SK-N-SH (cell line): ENCODE results near the gene CLMN. TPM values are rescaled to one million over a fixed set of nuclear protein-coding genes. Genes with fewer than 3 reads are reported as not detected.

Source experiments
- CTCF ChIA-PET: fragments of 300-600, 350-600 bp; formaldehyde crosslinking; extraction: SDS; loops from one replicate; lab custom pipeline; 2021; lab: Yijun Ruan, JAX
- POLR2A ChIA-PET: fragments of 350-600 bp; sonication (Branson Sonifier 250); formaldehyde crosslinking; extraction: SDS; loops from one replicate; lab custom pipeline; 2020; ENCODE audit warnings: antibody characterized with exemption, inconsistent platforms; lab: Yijun Ruan, JAX
- DNase-seq: peaks from one replicate; pipeline ENCODE4 v3.0.0; 2012
- H2AFZ ChIP-seq: fragments of 200-600 bp; sonication (generic); 2 replicates; pipeline ENCODE4 v1.8.1; 2016; ENCODE audit warnings: antibody characterized with exemption, mild to moderate bottlenecking, low read depth
- H3F3A ChIP-seq: fragments of 200-600 bp; sonication (generic); replicated peaks from 2 replicates; pipeline ENCODE3; 2016; ENCODE audit warnings: antibody characterized with exemption, mild to moderate bottlenecking; ENCODE audit not compliant: insufficient read depth
- H3K27ac ChIP-seq, 2 experiments: fragments of 200-500 bp in 1 of 2; fragments of 200-600 bp in 1 of 2; sonication (Bioruptor generic) in 1 of 2; sonication (generic), shearing (Covaris generic) in 1 of 2; 2 replicates each; pipeline versions ENCODE4 v1.5.1 to v1.6.1; 2014 to 2016; ENCODE audit warnings: low read depth in 2 of 2, inconsistent platforms in 1 of 2, low read length in 1 of 2, mild to moderate bottlenecking in 1 of 2, mixed read lengths in 1 of 2
- H3K27me3 ChIP-seq: fragments of 200-600 bp; sonication (generic), shearing (Covaris generic); 2 replicates; pipeline ENCODE4 v1.6.1; 2016; ENCODE audit warnings: mixed run types; ENCODE audit not compliant: insufficient read depth
- H3K36me3 ChIP-seq, 2 experiments: fragments of 200-500 bp in 1 of 2; fragments of 200-600 bp in 1 of 2; sonication (Bioruptor generic) in 1 of 2; sonication (generic) in 1 of 2; replicated peaks in 1 of 2; 2 replicates each; pipeline versions ENCODE3 to v1.5.1; 2014 to 2016; ENCODE audit warnings: low read length in 1 of 2, mild to moderate bottlenecking in 1 of 2; ENCODE audit not compliant: insufficient read depth in 2 of 2, control insufficient read depth in 1 of 2
- H3K4me1 ChIP-seq, 2 experiments: fragments of 200-500 bp in 1 of 2; fragments of 200-600 bp in 1 of 2; sonication (Bioruptor generic) in 1 of 2; sonication (generic), shearing (Covaris generic) in 1 of 2; 2 replicates each; pipeline versions ENCODE4 v1.5.1 to v1.6.1; 2014 to 2016; ENCODE audit warnings: low read depth in 1 of 2, low read length in 1 of 2, mixed run types in 1 of 2; ENCODE audit not compliant: insufficient read depth in 2 of 2, control insufficient read depth in 1 of 2
- H3K4me2 ChIP-seq: fragments of 200-600 bp; sonication (generic), shearing (Covaris generic); 2 replicates; pipeline ENCODE4 v1.6.1; 2017; ENCODE audit warnings: mixed run types
- H3K4me3 ChIP-seq, 2 experiments: fragments of 200-500 bp in 1 of 2; fragments of 200-600 bp in 1 of 2; sonication (Bioruptor generic) in 1 of 2; sonication (generic), shearing (Covaris generic) in 1 of 2; 2 replicates each; pipeline versions ENCODE4 v1.5.1 to v1.8.1; 2014 to 2016; ENCODE audit warnings: low read depth in 2 of 2, inconsistent platforms in 1 of 2, low read length in 1 of 2, mild to moderate bottlenecking in 1 of 2, mixed read lengths in 1 of 2, moderate library complexity in 1 of 2
- H3K79me2 ChIP-seq: fragments of 200-600 bp; sonication (generic); 2 replicates; pipeline ENCODE4 v1.8.1; 2017; ENCODE audit warnings: mild to moderate bottlenecking; ENCODE audit not compliant: insufficient read depth
- H3K9ac ChIP-seq: fragments of 200-600 bp; sonication (generic); 2 replicates; pipeline ENCODE4 v1.6.1; 2017; ENCODE audit warnings: mixed run types
- H3K9me2 ChIP-seq: fragments of 200-600 bp; sonication (generic); 2 replicates; pipeline ENCODE4 v1.6.1; 2017; ENCODE audit warnings: mixed run types
- H3K9me3 ChIP-seq: fragments of 200-600 bp; sonication (generic); 2 replicates; pipeline ENCODE4 v1.6.1; 2017; ENCODE audit warnings: mixed run types, mild to moderate bottlenecking, moderate library complexity
- H4K20me1 ChIP-seq: fragments of 200-600 bp; sonication (generic); 2 replicates; pipeline ENCODE4 v1.6.1; 2017; ENCODE audit warnings: mild to moderate bottlenecking, mixed run types; ENCODE audit not compliant: insufficient read depth
- CHD2 ChIP-seq: fragments of 150-350 bp; IDR thresholded peaks from 2 replicates; pipeline ENCODE4 v1.6.1; 2018; ENCODE audit warnings: low read length; ENCODE audit not compliant: partially characterized antibody
- ELF1 ChIP-seq: IDR thresholded peaks from 2 replicates; pipeline ENCODE4 v1.4.0; 2012
- EP300 ChIP-seq, 2 experiments: IDR thresholded peaks; 2 replicates each; pipeline versions ENCODE4 v1.4.0 to v1.6.1; 2012; ENCODE audit warnings: borderline replicate concordance in 1 of 2, low read depth in 1 of 2, low read length in 1 of 2
- FOXJ3 ChIP-seq: sonication (generic); formaldehyde crosslinking; IDR thresholded peaks from 2 replicates; pipeline ENCODE4 v1.5.1; 2020; ENCODE audit warnings: mild to moderate bottlenecking, missing genetic modification reagents
- GATA2 ChIP-seq: sonication (generic); formaldehyde crosslinking; IDR thresholded peaks from 2 replicates; pipeline ENCODE4 v1.5.0; 2020; ENCODE audit warnings: mild to moderate bottlenecking, missing genetic modification reagents
- NFIC ChIP-seq: IDR thresholded peaks from 2 replicates; pipeline ENCODE4 v1.4.0; 2012; ENCODE audit warnings: borderline replicate concordance
- NRF1 ChIP-seq: IDR thresholded peaks from 2 replicates; pipeline ENCODE4 v1.6.1; 2012; ENCODE audit warnings: low read depth, mild to moderate bottlenecking, low read length
- RCOR1 ChIP-seq: fragments of 150-350 bp; IDR thresholded peaks from 2 replicates; pipeline ENCODE4 v1.6.1; 2017; ENCODE audit warnings: antibody characterized with exemption, low read length
- RXRA ChIP-seq: IDR thresholded peaks from 2 replicates; pipeline ENCODE4 v1.4.0; 2012; ENCODE audit warnings: low read depth, mild to moderate bottlenecking, borderline replicate concordance
- SIN3A ChIP-seq: IDR thresholded peaks from 2 replicates; pipeline ENCODE4 v1.6.1; 2012; ENCODE audit warnings: low read depth, mild to moderate bottlenecking, low read length, moderate library complexity, borderline replicate concordance
- SMC3 ChIP-seq: IDR thresholded peaks from 2 replicates; pipeline ENCODE4 v1.6.1; 2012; ENCODE audit warnings: low read depth, low read length, improper control_type of control experiment
- TAF1 ChIP-seq: IDR thresholded peaks from 2 replicates; pipeline ENCODE4 v1.6.1; 2012; ENCODE audit warnings: low read depth, mild to moderate bottlenecking, low read length, moderate library complexity, borderline replicate concordance
- TCF12 ChIP-seq: IDR thresholded peaks from 2 replicates; pipeline ENCODE4 v1.4.0; 2012
- TEAD4 ChIP-seq: IDR thresholded peaks from 2 replicates; pipeline ENCODE4 v1.4.0; 2012; ENCODE audit warnings: mild to moderate bottlenecking, borderline replicate concordance; ENCODE audit not compliant: insufficient read depth
- YY1 ChIP-seq: IDR thresholded peaks from 2 replicates; pipeline ENCODE4 v1.4.0; 2012; ENCODE audit warnings: low read depth, mild to moderate bottlenecking
- WGBS: methylation state at CpG from one replicate; pipeline ENCODE4 v1.1.6; 2017; ENCODE audit warnings: low lambda C conversion rate; 5-methylcytosine and 5-hydroxymethylcytosine counted together
- polyA plus RNA-seq, 3 experiments: library from polyadenylated mRNA; depleted of rRNA; stranded (reverse); fragments of >200 nt; gene quantifications; 2 replicates each; pipeline ENCODE4 v1.2.3, GENCODE V29; 2012
- TF ChIP-seq, protein P1 (sequence below): IDR thresholded peaks from 2 replicates; pipeline ENCODE4 v1.4.0; 2012; ENCODE audit warnings: low read depth, borderline replicate concordance
- TF ChIP-seq, protein P2 (sequence below): fragments of 150-350 bp; IDR thresholded peaks from 2 replicates; pipeline ENCODE4 v1.6.1; 2016; ENCODE audit warnings: mild to moderate bottlenecking, low read depth, low read length
- TF ChIP-seq, protein P3 (sequence below): IDR thresholded peaks from 2 replicates; pipeline ENCODE4 v1.4.0; 2012; ENCODE audit warnings: low read depth, borderline replicate concordance
- TF ChIP-seq, protein P4 (sequence below): IDR thresholded peaks from 2 replicates; pipeline ENCODE4; 2012
- TF ChIP-seq, protein P5 (sequence below): IDR thresholded peaks from 2 replicates; pipeline ENCODE4 v1.4.0; 2012; ENCODE audit warnings: low read depth

The CLMN gene
- polyA plus RNA-seq, 1 of the 3 experiments (the other 2 are of a cell fraction) = 1.4 TPM

DNA sequence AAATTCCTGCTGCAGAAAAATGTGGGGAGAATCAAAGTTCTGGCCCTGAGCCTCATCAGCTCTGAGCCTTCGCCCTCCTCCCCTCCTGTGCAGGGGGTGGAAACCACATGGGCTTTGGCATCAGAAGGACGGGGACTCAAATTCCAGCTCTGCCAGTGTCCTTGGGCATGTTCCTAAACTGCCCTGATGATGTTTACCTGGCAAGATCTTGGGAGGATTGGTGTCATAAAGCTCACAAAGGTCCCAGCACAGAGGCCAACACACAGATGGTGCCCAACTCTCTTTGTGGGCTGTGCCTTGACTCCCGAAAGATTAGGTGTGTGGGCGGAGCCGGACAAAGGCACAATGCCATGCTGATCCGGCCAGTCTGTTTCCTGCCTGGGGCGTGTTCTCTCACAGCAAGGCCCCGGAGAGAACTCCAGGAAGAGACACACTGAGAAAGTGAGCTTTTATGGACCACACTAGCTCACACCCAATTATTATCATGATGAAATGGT lies 20.5 kb upstream of the CLMN start:
- H3K4me3 ChIP-seq = no peak overlapping the region
- no peak for DNase-seq
- H3K4me2 ChIP-seq = no peak overlapping the region
- H2AFZ ChIP-seq = no peak overlapping the region
- H3K9me2 ChIP-seq = no peaks in the 10 kb centered on the region
- no peaks in the 10 kb centered on the region for H3K9me3 ChIP-seq
- H4K20me1 ChIP-seq = no peaks in the 10 kb centered on the region
- CTCF ChIA-PET = interaction anchor here (1.5 kb wide), 1 partner anchor 22 kb away, joined by 3 read pairs; no protein-coding TSS in a partner anchor
- H3F3A ChIP-seq = no peaks in the 10 kb centered on the region
- H3K4me1 ChIP-seq = no peaks in the 10 kb centered on the region
- POLR2A ChIA-PET = no interaction called here
- H3K36me3 ChIP-seq = no peaks in the 10 kb centered on the region
- TF ChIP-seq FOXJ3 (CRISPR knock-in tag) (no peak), EP300 (IDR thresholded peaks at IDR 0.05; ENCODE audit: borderline replicate concordance in 1 of 2, low read depth in 1 of 2, low read length in 1 of 2) (no peak), TAF1 (no peak), TCF12 (no peak), NRF1 (no peak), YY1 (no peak), NFIC (no peak), CHD2 (no peak), SIN3A (no peak), TEAD4 (no peak), ELF1 (no peak), RCOR1 (no peak), SMC3 (no peak), RXRA (no peak), GATA2 (CRISPR knock-in tag) (no peak)
- TF ChIP-seq, protein P1, sequence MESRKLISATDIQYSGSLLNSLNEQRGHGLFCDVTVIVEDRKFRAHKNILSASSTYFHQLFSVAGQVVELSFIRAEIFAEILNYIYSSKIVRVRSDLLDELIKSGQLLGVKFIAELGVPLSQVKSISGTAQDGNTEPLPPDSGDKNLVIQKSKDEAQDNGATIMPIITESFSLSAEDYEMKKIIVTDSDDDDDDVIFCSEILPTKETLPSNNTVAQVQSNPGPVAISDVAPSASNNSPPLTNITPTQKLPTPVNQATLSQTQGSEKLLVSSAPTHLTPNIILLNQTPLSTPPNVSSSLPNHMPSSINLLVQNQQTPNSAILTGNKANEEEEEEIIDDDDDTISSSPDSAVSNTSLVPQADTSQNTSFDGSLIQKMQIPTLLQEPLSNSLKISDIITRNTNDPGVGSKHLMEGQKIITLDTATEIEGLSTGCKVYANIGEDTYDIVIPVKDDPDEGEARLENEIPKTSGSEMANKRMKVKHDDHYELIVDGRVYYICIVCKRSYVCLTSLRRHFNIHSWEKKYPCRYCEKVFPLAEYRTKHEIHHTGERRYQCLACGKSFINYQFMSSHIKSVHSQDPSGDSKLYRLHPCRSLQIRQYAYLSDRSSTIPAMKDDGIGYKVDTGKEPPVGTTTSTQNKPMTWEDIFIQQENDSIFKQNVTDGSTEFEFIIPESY = no peak
- TF ChIP-seq, protein P2, sequence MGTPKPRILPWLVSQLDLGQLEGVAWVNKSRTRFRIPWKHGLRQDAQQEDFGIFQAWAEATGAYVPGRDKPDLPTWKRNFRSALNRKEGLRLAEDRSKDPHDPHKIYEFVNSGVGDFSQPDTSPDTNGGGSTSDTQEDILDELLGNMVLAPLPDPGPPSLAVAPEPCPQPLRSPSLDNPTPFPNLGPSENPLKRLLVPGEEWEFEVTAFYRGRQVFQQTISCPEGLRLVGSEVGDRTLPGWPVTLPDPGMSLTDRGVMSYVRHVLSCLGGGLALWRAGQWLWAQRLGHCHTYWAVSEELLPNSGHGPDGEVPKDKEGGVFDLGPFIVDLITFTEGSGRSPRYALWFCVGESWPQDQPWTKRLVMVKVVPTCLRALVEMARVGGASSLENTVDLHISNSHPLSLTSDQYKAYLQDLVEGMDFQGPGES = no peak
- TF ChIP-seq, protein P3, sequence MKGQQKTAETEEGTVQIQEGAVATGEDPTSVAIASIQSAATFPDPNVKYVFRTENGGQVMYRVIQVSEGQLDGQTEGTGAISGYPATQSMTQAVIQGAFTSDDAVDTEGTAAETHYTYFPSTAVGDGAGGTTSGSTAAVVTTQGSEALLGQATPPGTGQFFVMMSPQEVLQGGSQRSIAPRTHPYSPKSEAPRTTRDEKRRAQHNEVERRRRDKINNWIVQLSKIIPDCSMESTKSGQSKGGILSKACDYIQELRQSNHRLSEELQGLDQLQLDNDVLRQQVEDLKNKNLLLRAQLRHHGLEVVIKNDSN = no peak
- TF ChIP-seq, protein P4, sequence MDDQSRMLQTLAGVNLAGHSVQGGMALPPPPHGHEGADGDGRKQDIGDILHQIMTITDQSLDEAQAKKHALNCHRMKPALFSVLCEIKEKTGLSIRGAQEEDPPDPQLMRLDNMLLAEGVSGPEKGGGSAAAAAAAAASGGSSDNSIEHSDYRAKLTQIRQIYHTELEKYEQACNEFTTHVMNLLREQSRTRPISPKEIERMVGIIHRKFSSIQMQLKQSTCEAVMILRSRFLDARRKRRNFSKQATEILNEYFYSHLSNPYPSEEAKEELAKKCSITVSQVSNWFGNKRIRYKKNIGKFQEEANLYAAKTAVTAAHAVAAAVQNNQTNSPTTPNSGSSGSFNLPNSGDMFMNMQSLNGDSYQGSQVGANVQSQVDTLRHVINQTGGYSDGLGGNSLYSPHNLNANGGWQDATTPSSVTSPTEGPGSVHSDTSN = no peak
- TF ChIP-seq, protein P5, sequence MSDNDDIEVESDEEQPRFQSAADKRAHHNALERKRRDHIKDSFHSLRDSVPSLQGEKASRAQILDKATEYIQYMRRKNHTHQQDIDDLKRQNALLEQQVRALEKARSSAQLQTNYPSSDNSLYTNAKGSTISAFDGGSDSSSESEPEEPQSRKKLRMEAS = no peak
- H3K27ac ChIP-seq = no peak overlapping the region
- no peaks in the 10 kb centered on the region; the same call in 1 of the 2 replicates for H3K27me3 ChIP-seq
- H3K79me2 ChIP-seq = no peaks in the 10 kb centered on the region
- no peak overlapping the region for H3K9ac ChIP-seq
- WGBS = 68% methylated on average over 8 of the region's 8 CpGs
